Mucosa of descending colon (tissue), 3 donors: ENCODE measurements around the gene TRIB2. TPM values are rescaled to one million over a fixed set of nuclear protein-coding genes. Genes with fewer than 3 reads are reported as not detected.

Source experiments
- ATAC-seq: fragments of 200-7000 bp; cut with Tn5 transposase; one replicate; pipeline ENCODE4 v1.9.1; 2020; ENCODE audit warnings: mild to moderate bottlenecking, moderate library complexity
- DNase-seq, 3 donors: peaks; one replicate each; pipeline ENCODE4 v3.0.0-alpha.2; 2020
- H3K36me3 ChIP-seq: fragments of 200-600 bp; one replicate; pipeline ENCODE4 v1.8.0; 2021; ENCODE audit warnings: low read depth, mild to moderate bottlenecking
- H3K4me1 ChIP-seq: fragments of 200-600 bp; one replicate; pipeline ENCODE4 v1.8.0; 2021; ENCODE audit warnings: low read depth, mild to moderate bottlenecking
- H3K4me3 ChIP-seq: fragments of 200-600 bp; one replicate; pipeline ENCODE4 v1.8.0; 2021; ENCODE audit warnings: mild to moderate bottlenecking
- H3K9me3 ChIP-seq: fragments of 200-600 bp; one replicate; pipeline ENCODE4 v1.8.0; 2021; ENCODE audit warnings: mild to moderate bottlenecking
- CTCF ChIP-seq: fragments of 200-600 bp; IDR thresholded peaks from one replicate; pipeline ENCODE4 v1.8.0; 2022; ENCODE audit warnings: antibody characterized with exemption, mild to moderate bottlenecking
- intact Hi-C, 2 donors: fragments of 100-400 bp; cut with DNase I in 1 of 2; cut with micrococcal nuclease in 1 of 2; formaldehyde crosslinking; loops; one replicate each; pipeline versions ENCODE4 v1.11.0 to v1.11.1; 2022; cut with DNase I, micrococcal nuclease
- total RNA-seq, 3 donors: library from RNA; stranded (reverse); fragmentation: NEBNext Ultra II Directional in 2 of 3; extraction: Animal tissue kit (Norgen Biotek cat#: 25700) in 2 of 3; gene quantifications; one replicate each; pipeline versions ENCODE4 v1.2.1 to v1.2.4, GENCODE V29; 2021 to 2023
- donor health status: DM: no; HTN: no; CAD: no; lungs with moderate emphysema.
- donor health status: DM: no; HTN: no; CAD: no.
- donor health status: DM: no; HTN: yes; CAD: no.

TRIB2 gene
- total RNA-seq, 3 donors from 2014 or later = 4.9 to 28.3 (median 6.8) TPM

- TF ChIP-seq CTCF = no peak
- ATAC-seq (no peak), DNase-seq (peak; percentile 28 to 54 (median 37))
- Histone ChIP-seq H3K9me3 (no peaks in the 10 kb centered on the region), H3K4me1 (peaks cover 2% of the 10 kb centered on the region), H3K4me3 (peak overlapping the region; percentile 26), H3K36me3 (no peaks in the 10 kb centered on the region)
- intact Hi-C loops = loop anchor here in 1 of 2 donors (10.0 kb wide), 1 partner anchor 853 kb away; no protein-coding TSS in a partner anchor
Measured at GRCh38 chr2:12718015-12718671, 1.4 kb downstream of the TRIB2 start.

GRCh38 chr2:12718711-12719399 is 2.1 kb downstream of the TRIB2 start:
- intact Hi-C loops = loop anchor here in 1 of 2 donors (10.0 kb wide), 1 partner anchor 854 kb away; no protein-coding TSS in a partner anchor
- Histone ChIP-seq H3K9me3 (no peaks in the 10 kb centered on the region), H3K36me3 (no peaks in the 10 kb centered on the region), H3K4me3 (peak overlapping the region; percentile 26), H3K4me1 (peaks cover 2% of the 10 kb centered on the region)
- DNase-seq (peak in 1 of 3 donors; percentile 36), ATAC-seq (no peak)
- TF ChIP-seq CTCF = no peak

GRCh38 chr2:12719400-12720277 is 2.9 kb downstream of the TRIB2 start:
- Histone ChIP-seq H3K4me1 (peaks cover 2% of the 10 kb centered on the region), H3K36me3 (no peaks in the 10 kb centered on the region), H3K9me3 (no peaks in the 10 kb centered on the region), H3K4me3 (no peak overlapping the region)
- TF ChIP-seq CTCF = no peak
- intact Hi-C loops = loop anchor here in 1 of 2 donors (10.0 kb wide), 2 partner anchors 205 to 855 kb away; no protein-coding TSS in a partner anchor
- DNase-seq = no peak
- ATAC-seq = no peak

GRCh38 chr2:12720278-12720620 is 3.5 kb downstream of the TRIB2 start:
- Histone ChIP-seq H3K9me3 (no peaks in the 10 kb centered on the region), H3K36me3 (no peaks in the 10 kb centered on the region), H3K4me3 (no peak overlapping the region), H3K4me1 (peaks cover 2% of the 10 kb centered on the region)
- no peak for TF ChIP-seq CTCF
- no peak for DNase-seq
- intact Hi-C loops = loop anchor here in 1 of 2 donors (10.0 kb wide), 1 partner anchor 205 kb away; no protein-coding TSS in a partner anchor
- ATAC-seq = no peak

GRCh38 chr2:12720754-12721378 is 4.1 kb downstream of the TRIB2 start:
- peaks cover 6% of the 10 kb centered on the region for H3K4me1 ChIP-seq
- no peaks in the 10 kb centered on the region for H3K36me3 ChIP-seq
- TF ChIP-seq CTCF = no peak
- no peak for ATAC-seq
- no peak for DNase-seq
- intact Hi-C loops = loop anchor here in 1 of 2 donors (10.0 kb wide), 1 partner anchor 204 kb away; no protein-coding TSS in a partner anchor
- no peak overlapping the region for H3K4me3 ChIP-seq
- no peaks in the 10 kb centered on the region for H3K9me3 ChIP-seq
